GM12878 (cell line): ENCODE measurements around the gene TMEM109.

Experiments
- CEBPB ChIP-seq, 2 experiments: fragments of 150-350 bp in 1 of 2; IDR thresholded peaks; 2 replicates each; pipeline ENCODE4 v1.6.1; 2012 to 2014; ENCODE audit warnings: low read depth in 2 of 2, low read length in 2 of 2, borderline replicate concordance in 1 of 2, inconsistent platforms in 1 of 2
- RAD21 ChIP-seq: IDR thresholded peaks from 2 replicates; pipeline ENCODE4 v1.6.1; 2011; ENCODE audit warnings: mild to moderate bottlenecking, low read depth, low read length, moderate library complexity; ENCODE audit not compliant: insufficient read depth
- ZBED1 ChIP-seq: IDR thresholded peaks from 2 replicates; pipeline ENCODE4 v1.6.1; 2016; ENCODE audit warnings: borderline replicate concordance
- TF ChIP-seq, protein P1 (sequence below): fragments of 450-650 bp; IDR thresholded peaks from 2 replicates; pipeline ENCODE4 v1.6.1; 2017; ENCODE audit warnings: mild to moderate bottlenecking, moderate library complexity

DNA sequence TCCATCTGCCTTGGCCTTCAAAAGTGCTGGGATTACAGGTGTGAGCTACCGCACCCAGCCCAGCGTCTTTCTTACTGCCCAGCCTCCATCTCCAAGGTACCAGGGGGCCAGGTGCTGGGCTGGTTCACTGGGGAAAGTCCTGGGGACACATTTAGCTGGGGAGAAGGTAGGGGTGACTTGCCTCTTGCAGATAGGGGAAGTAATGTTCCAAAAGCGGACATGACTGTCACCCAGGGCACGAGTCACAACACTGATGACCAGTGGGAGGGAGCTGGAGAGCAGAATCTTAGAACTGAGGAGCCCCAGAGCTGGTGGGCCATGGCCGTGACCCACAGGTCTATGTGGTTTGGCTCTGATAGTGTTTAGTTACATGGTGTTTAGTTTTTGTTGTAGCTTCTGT, 40.5 kb downstream of the TMEM109 start:
- TF ChIP-seq RAD21 = no peak
- TF ChIP-seq CEBPB (IDR thresholded peaks at IDR 0.05; ENCODE audit: borderline replicate concordance in 1 of 2, low read depth in 2 of 2, low read length in 2 of 2) = no peak
- no peak for TF ChIP-seq ZBED1
- TF ChIP-seq, protein P1, sequence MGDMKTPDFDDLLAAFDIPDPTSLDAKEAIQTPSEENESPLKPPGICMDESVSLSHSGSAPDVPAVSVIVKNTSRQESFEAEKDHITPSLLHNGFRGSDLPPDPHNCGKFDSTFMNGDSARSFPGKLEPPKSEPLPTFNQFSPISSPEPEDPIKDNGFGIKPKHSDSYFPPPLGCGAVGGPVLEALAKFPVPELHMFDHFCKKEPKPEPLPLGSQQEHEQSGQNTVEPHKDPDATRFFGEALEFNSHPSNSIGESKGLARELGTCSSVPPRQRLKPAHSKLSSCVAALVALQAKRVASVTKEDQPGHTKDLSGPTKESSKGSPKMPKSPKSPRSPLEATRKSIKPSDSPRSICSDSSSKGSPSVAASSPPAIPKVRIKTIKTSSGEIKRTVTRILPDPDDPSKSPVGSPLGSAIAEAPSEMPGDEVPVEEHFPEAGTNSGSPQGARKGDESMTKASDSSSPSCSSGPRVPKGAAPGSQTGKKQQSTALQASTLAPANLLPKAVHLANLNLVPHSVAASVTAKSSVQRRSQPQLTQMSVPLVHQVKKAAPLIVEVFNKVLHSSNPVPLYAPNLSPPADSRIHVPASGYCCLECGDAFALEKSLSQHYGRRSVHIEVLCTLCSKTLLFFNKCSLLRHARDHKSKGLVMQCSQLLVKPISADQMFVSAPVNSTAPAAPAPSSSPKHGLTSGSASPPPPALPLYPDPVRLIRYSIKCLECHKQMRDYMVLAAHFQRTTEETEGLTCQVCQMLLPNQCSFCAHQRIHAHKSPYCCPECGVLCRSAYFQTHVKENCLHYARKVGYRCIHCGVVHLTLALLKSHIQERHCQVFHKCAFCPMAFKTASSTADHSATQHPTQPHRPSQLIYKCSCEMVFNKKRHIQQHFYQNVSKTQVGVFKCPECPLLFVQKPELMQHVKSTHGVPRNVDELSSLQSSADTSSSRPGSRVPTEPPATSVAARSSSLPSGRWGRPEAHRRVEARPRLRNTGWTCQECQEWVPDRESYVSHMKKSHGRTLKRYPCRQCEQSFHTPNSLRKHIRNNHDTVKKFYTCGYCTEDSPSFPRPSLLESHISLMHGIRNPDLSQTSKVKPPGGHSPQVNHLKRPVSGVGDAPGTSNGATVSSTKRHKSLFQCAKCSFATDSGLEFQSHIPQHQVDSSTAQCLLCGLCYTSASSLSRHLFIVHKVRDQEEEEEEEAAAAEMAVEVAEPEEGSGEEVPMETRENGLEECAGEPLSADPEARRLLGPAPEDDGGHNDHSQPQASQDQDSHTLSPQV = no peak
